Natural killer cell (primary cell): Measurements from ENCODE around the gene ANXA9. TPM values are rescaled to one million over a fixed set of nuclear protein-coding genes. Genes with fewer than 3 reads are reported as not detected.

ENCODE experiments used
- total RNA-seq, 4 donors: library from RNA; stranded (reverse); fragments of 120-200 nt in 1 of 4; gene quantifications; one replicate each; pipeline versions ENCODE4 v1.2.3 to v1.2.4, GENCODE V29; 2013 to 2022

The ANXA9 gene
- total RNA-seq, 3 donors from 2014 or later (not counting 1 experiment from before 2014, with no cell fraction given): 0.25 TPM; not detected in 2

Other genes starting within 250 kb of the ANXA9 start
- gene CTSS, start 216.5 kb upstream of the ANXA9 start, total RNA-seq: 100 to 1,000 TPM; 169 to 245 (median 229) TPM
- gene CTSK, start 174.0 kb upstream of the ANXA9 start, total RNA-seq: 10 to 100 TPM in 1 of 3 donors, 1 to 10 TPM in 2; 9.1 to 11.0 (median 9.1) TPM
- 10 to 100 TPM; 34.0 to 41.4 (median 38.2) TPM for gene ARNT, start 105.7 kb upstream of the ANXA9 start, total RNA-seq
- not detected for gene CTXND2, start 95.2 kb upstream of the ANXA9 start, total RNA-seq
- 10 to 100 TPM; 64.6 to 74.3 (median 70.5) TPM for gene SETDB1, start 55.9 kb upstream of the ANXA9 start, total RNA-seq
- 100 to 1,000 TPM; 122 to 129 (median 127) TPM for gene CERS2, start 7.5 kb upstream of the ANXA9 start, total RNA-seq
- 10 to 100 TPM; 14.0 to 15.6 (median 15.2) TPM for gene MINDY1, start 24.6 kb downstream of the ANXA9 start, total RNA-seq
- 10 to 100 TPM; 11.4 to 14.1 (median 13.5) TPM for gene PRUNE1, start 26.2 kb downstream of the ANXA9 start, total RNA-seq
- gene BNIPL, start 54.3 kb downstream of the ANXA9 start, total RNA-seq: under 1 TPM; 0.28 to 0.39 (median 0.33) TPM
- 1 to 10 TPM; 1.6 to 3.3 (median 1.9) TPM for gene C1orf56, start 65.5 kb downstream of the ANXA9 start, total RNA-seq
- 100 to 1,000 TPM; 555 to 792 (median 752) TPM for gene CDC42SE1, start 77.3 kb downstream of the ANXA9 start, total RNA-seq
- gene MLLT11, start 78.1 kb downstream of the ANXA9 start, total RNA-seq: 10 to 100 TPM; 11.2 to 18.6 (median 17.6) TPM
- gene GABPB2, start 88.5 kb downstream of the ANXA9 start, total RNA-seq: 10 to 100 TPM; 27.4 to 34.0 (median 30.6) TPM
- gene SEMA6C, start 164.3 kb downstream of the ANXA9 start, total RNA-seq: 1 to 10 TPM; 2.5 to 5.8 (median 3.0) TPM
- 10 to 100 TPM in 1 of 3 donors, 1 to 10 TPM in 2; 4.8 to 14.5 (median 5.7) TPM for gene TNFAIP8L2, start 174.4 kb downstream of the ANXA9 start, total RNA-seq
- gene LYSMD1, start 183.6 kb downstream of the ANXA9 start, total RNA-seq: 1 to 10 TPM; 1.0 to 1.7 (median 1.2) TPM
- 10 to 100 TPM; 52.3 to 54.2 (median 52.9) TPM for gene SCNM1, start 183.9 kb downstream of the ANXA9 start, total RNA-seq
- gene TMOD4, start 193.7 kb downstream of the ANXA9 start, total RNA-seq: 1 to 10 TPM in 2 of 3 donors, not detected in 1; 2.6 to 3.8 TPM
- 10 to 100 TPM; 26.2 to 45.1 (median 44.8) TPM for gene VPS72, start 207.9 kb downstream of the ANXA9 start, total RNA-seq
- gene PIP5K1A, start 216.3 kb downstream of the ANXA9 start, total RNA-seq: 10 to 100 TPM; 42.0 to 65.2 (median 44.6) TPM